Osteoblast (primary cell): ENCODE measurements around the gene RANBP3. TPM values are rescaled to one million over a fixed set of nuclear protein-coding genes. Genes with fewer than 3 reads are reported as not detected.
"Not testable (repeated sequence)": the region's sequence is repeated elsewhere in the genome, so short reads cannot be mapped to it uniquely, and the experiment has no call there.

ENCODE experiments used
- DNase-seq: peaks from one replicate; pipeline ENCODE4 v3.0.0; 2011; ENCODE audit warnings: low spot score, mixed read lengths; ENCODE audit not compliant: insufficient read length; ENCODE audit errors: missing footprints
- H2AFZ ChIP-seq: 2 replicates; pipeline ENCODE4 v1.6.0; 2011; ENCODE audit warnings: mild to moderate bottlenecking, low read length
- H3K27ac ChIP-seq: 2 replicates; pipeline ENCODE4 v1.5.1; 2011; ENCODE audit warnings: mild to moderate bottlenecking, low read depth, low read length, moderate library complexity
- H3K27me3 ChIP-seq: 2 replicates; pipeline ENCODE4 v1.6.0; 2012; ENCODE audit warnings: mild to moderate bottlenecking, control low read depth, inconsistent platforms, low read length, moderate library complexity; ENCODE audit not compliant: insufficient read depth
- H3K36me3 ChIP-seq: 2 replicates; pipeline ENCODE4 v1.5.1; 2011; ENCODE audit warnings: mild to moderate bottlenecking, low read length, control low read depth, moderate library complexity; ENCODE audit not compliant: insufficient read depth
- H3K4me1 ChIP-seq: 2 replicates; pipeline ENCODE4 v1.5.1; 2011; ENCODE audit warnings: mild to moderate bottlenecking, low read length, control low read depth, moderate library complexity; ENCODE audit not compliant: insufficient read depth
- H3K4me2 ChIP-seq: 2 replicates; pipeline ENCODE4 v1.6.0; 2011; ENCODE audit warnings: mild to moderate bottlenecking, low read length; ENCODE audit not compliant: insufficient read depth
- H3K4me3 ChIP-seq: fragments of 200-600 bp; sonication (generic); 3 replicates; pipeline ENCODE4 v1.5.1; 2012; ENCODE audit warnings: mild to moderate bottlenecking, low read length, inconsistent platforms; ENCODE audit not compliant: insufficient read depth
- H3K79me2 ChIP-seq: 2 replicates; pipeline ENCODE4 v1.6.0; 2012; ENCODE audit warnings: mild to moderate bottlenecking, low read length, control low read depth, inconsistent platforms; ENCODE audit not compliant: insufficient read depth
- H3K9me3 ChIP-seq: 2 replicates; pipeline ENCODE4 v1.5.1; 2011; ENCODE audit warnings: low read depth, low read length, control low read depth
- H4K20me1 ChIP-seq: 2 replicates; pipeline ENCODE4 v1.6.0; 2012; ENCODE audit warnings: mild to moderate bottlenecking, low read length, control low read depth; ENCODE audit not compliant: insufficient read depth
- CTCF ChIP-seq: IDR thresholded peaks from 2 replicates; pipeline ENCODE4 v1.5.1; 2011; ENCODE audit warnings: mild to moderate bottlenecking, low read depth, low read length, moderate library complexity; ENCODE audit errors: extremely low read depth
- total RNA-seq: library from RNA; depleted of rRNA; stranded (reverse); fragments of >200 nt; gene quantifications from 2 replicates; pipeline ENCODE4 v1.2.3, GENCODE V29; 2012

The RANBP3 gene
- total RNA-seq, 1 donor: 40.5 TPM

- Histone ChIP-seq H3K79me2 (no peaks in the 10 kb centered on the region), H2AFZ (no peak overlapping the region), H3K27me3 (no peaks in the 10 kb centered on the region), H3K4me2 (no peak overlapping the region), H3K4me1 (no peaks in the 10 kb centered on the region), H3K9me3 (no peaks in the 10 kb centered on the region), H4K20me1 (no peaks in the 10 kb centered on the region), H3K27ac (no peak overlapping the region), H3K4me3 (no peak overlapping the region), H3K36me3 (no peaks in the 10 kb centered on the region)
- TF ChIP-seq CTCF: no peak
- peak; percentile 83 for DNase-seq
Observed at GRCh38 chr19:6011206-6011605, 33.3 kb upstream of the RANBP3 start.

GRCh38 chr19:6010107-6010506, 32.2 kb upstream of the RANBP3 start:
- Histone ChIP-seq H4K20me1 (no peaks in the 10 kb centered on the region), H3K9me3 (no peaks in the 10 kb centered on the region), H3K36me3 (no peaks in the 10 kb centered on the region), H2AFZ (no peak overlapping the region), H3K27ac (no peak overlapping the region), H3K79me2 (no peaks in the 10 kb centered on the region), H3K27me3 (no peaks in the 10 kb centered on the region), H3K4me3 (no peak overlapping the region), H3K4me2 (no peak overlapping the region), H3K4me1 (no peaks in the 10 kb centered on the region)
- TF ChIP-seq CTCF: no peak
- DNase-seq: peak; percentile 78

GRCh38 chr19:6007866-6008265, 29.9 kb upstream of the RANBP3 start:
- Histone ChIP-seq H3K79me2 (no peaks in the 10 kb centered on the region), H3K36me3 (no peaks in the 10 kb centered on the region), H3K9me3 (no peaks in the 10 kb centered on the region), H3K4me2 (no peak overlapping the region), H3K4me1 (no peaks in the 10 kb centered on the region), H3K27ac (no peak overlapping the region), H3K27me3 (no peaks in the 10 kb centered on the region), H3K4me3 (no peak overlapping the region), H2AFZ (no peak overlapping the region), H4K20me1 (no peaks in the 10 kb centered on the region)
- DNase-seq: peak; percentile 35
- TF ChIP-seq CTCF: no peak

- Histone ChIP-seq H3K79me2 (no peaks in the 10 kb centered on the region), H3K4me2 (no peak overlapping the region), H3K9me3 (no peaks in the 10 kb centered on the region), H3K27ac (no peak overlapping the region), H3K4me1 (no peaks in the 10 kb centered on the region), H4K20me1 (no peaks in the 10 kb centered on the region), H3K36me3 (no peaks in the 10 kb centered on the region), H3K4me3 (no peak overlapping the region), H3K27me3 (no peaks in the 10 kb centered on the region), H2AFZ (no peak overlapping the region)
- TF ChIP-seq CTCF: no peak
- DNase-seq: peak; percentile 34
Observed at GRCh38 chr19:6006896-6007295, 29.0 kb upstream of the RANBP3 start.

- H3K27me3 ChIP-seq, DNase-seq, H3K9me3 ChIP-seq, H3K36me3 ChIP-seq, H3K4me3 ChIP-seq, H3K4me2 ChIP-seq, H3K27ac ChIP-seq, H4K20me1 ChIP-seq, H2AFZ ChIP-seq, H3K79me2 ChIP-seq, H3K4me1 ChIP-seq: not testable (repeated sequence)
Observed at GRCh38 chr19:6006070-6006446, 28.1 kb upstream of the RANBP3 start.
